22Rv1 (cell line): ENCODE results near the gene NFASC.

ENCODE experiments used
- CTCF ChIP-seq: fragments of 450-650 bp; IDR thresholded peaks from 2 replicates; pipeline ENCODE4 v1.5.1; 2017; ENCODE audit warnings: mild to moderate bottlenecking
- ZFX ChIP-seq: fragments of 450-650 bp; IDR thresholded peaks from 2 replicates; pipeline ENCODE4 v1.6.1; 2017; ENCODE audit warnings: antibody characterized with exemption, borderline replicate concordance

- TF ChIP-seq CTCF (peak; percentile 50), ZFX (no peak)
Observed at GRCh38 chr1:204826970-204827369, 43.7 kb upstream of the NFASC start.
